Measurements from ENCODE around the gene DOCK2.

The DOCK2 gene

DNA sequence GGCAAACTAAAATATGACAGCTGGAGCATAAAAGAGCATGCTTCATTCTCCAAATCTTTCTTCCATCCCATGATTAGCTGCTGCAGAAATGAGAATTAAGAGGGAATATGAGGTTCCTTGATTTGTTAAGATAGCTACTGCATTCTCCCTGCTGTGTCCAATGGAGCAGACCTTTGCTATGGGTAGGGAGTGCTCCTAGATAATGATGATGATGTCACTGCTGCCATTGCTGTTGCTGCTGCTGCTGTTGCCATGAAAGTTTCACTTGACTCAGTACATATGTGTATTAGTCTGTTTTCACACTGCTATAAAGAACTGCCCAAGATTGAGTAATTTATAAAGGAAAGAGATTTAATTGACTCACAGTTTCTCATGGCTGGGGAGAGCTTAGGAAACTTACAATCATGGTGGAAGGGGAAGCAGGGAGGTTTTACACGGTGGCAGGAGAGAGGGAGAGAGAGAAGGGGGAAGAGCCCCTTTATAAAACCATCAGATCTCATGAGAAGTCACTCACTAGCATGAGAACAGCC, 214.3 kb downstream of the DOCK2 start:
- H3K27ac ChIP-seq = no peak overlapping the region
- CTCF ChIA-PET = no interaction called here
- no peak for TF ChIP-seq CTCF (conservative IDR thresholded peaks at IDR 0.05; ENCODE audit: low read depth)
- POLR2A ChIA-PET (ENCODE audit: low non-redundant PET) = no interaction called here
- no peak for DNase-seq (ENCODE audit: low spot score)

DNA sequence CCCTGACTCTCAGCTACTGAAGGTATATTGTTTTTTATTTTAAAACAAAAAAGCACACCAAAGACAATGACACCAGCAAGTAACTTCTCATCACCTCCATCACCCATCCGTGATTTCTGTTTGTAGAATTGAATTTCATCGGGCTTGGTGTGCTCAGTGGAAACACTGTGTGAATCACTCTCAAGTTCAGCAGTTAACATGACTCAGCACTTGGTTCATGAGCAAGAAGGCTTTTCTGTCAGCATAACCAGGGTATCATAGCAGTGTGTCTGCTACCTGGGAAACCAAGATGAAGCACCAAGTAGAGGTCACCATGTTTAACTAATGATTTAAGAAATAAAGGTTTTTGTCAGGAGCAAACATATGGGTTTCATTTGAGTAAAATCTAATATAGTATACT, 219.5 kb downstream of the DOCK2 start:
- no peak overlapping the region for H3K27ac ChIP-seq
- ChIA-PET CTCF (no interaction called here), POLR2A (ENCODE audit: low non-redundant PET) (no interaction called here)
- TF ChIP-seq CTCF (conservative IDR thresholded peaks at IDR 0.05; ENCODE audit: low read depth) = no peak
- peak; percentile 44 for DNase-seq (ENCODE audit: low spot score)

DNA sequence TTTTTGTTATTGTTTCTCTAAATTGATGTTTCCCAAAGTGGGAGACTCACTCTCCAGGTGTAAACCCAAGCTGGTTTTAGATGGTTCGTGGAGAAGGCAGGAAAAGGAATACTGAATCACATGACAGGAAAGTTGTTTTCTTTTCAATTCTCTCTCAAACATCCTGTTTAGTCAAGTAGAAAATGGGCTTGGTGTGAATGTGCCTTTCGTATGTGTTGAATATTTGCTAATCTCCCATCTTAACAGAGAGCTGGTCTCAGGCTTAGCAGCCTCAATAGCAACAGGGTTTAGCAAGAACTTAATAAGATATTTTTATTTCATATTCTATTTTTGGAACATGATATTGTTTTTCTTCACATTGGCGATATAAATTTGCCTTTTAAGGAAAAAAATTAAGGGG, 223.5 kb downstream of the DOCK2 start:
- CTCF ChIA-PET = interaction anchor here (0.7 kb wide), 1 partner anchor 95 kb away, joined by 4 read pairs; no protein-coding TSS in a partner anchor
- DNase-seq (ENCODE audit: low spot score) = no peak
- no peak overlapping the region for H3K27ac ChIP-seq
- POLR2A ChIA-PET (ENCODE audit: low non-redundant PET) = no interaction called here
- no peak for TF ChIP-seq CTCF (conservative IDR thresholded peaks at IDR 0.05; ENCODE audit: low read depth)

- DNase-seq (ENCODE audit: low spot score) = no peak
- CTCF ChIA-PET = no interaction called here
- no peak for TF ChIP-seq CTCF (conservative IDR thresholded peaks at IDR 0.05; ENCODE audit: low read depth)
- POLR2A ChIA-PET (ENCODE audit: low non-redundant PET) = no interaction called here
- no peak overlapping the region for H3K27ac ChIP-seq
Measured at GRCh38 chr5:169861433-169861832, 224.4 kb downstream of the DOCK2 start.

GRCh38 chr5:169861934-169862333, 224.9 kb downstream of the DOCK2 start:
- POLR2A ChIA-PET (ENCODE audit: low non-redundant PET) = no interaction called here
- no peak for TF ChIP-seq CTCF (conservative IDR thresholded peaks at IDR 0.05; ENCODE audit: low read depth)
- no peak overlapping the region for H3K27ac ChIP-seq
- no peak for DNase-seq (ENCODE audit: low spot score)
- CTCF ChIA-PET = interaction anchor here (0.5 to 1.1 kb wide), 2 partner anchors 68 to 118 kb away, joined by 3 to 4 read pairs; partner anchors contain the start of gene INSYN2B

GRCh38 chr5:169862391-169862811, 225.3 kb downstream of the DOCK2 start:
- no peak overlapping the region for H3K27ac ChIP-seq
- ChIA-PET POLR2A (ENCODE audit: low non-redundant PET) (no interaction called here), CTCF (interaction anchor here (0.5 to 1.1 kb wide), 2 partner anchors 69 to 118 kb away, joined by 3 to 4 read pairs; partner anchors contain the start of gene INSYN2B)
- TF ChIP-seq CTCF (conservative IDR thresholded peaks at IDR 0.05; ENCODE audit: low read depth) = no peak
- no peak for DNase-seq (ENCODE audit: low spot score)
